Uterus (tissue), 4 donors: ENCODE results near the gene RBM41. TPM values are rescaled to one million over a fixed set of nuclear protein-coding genes. Genes with fewer than 3 reads are reported as not detected.

Source experiments
- DNase-seq, 2 donors: peaks; one replicate each; pipeline ENCODE4 v3.0.0-alpha.2; 2019 to 2020
- H3K27ac ChIP-seq, 2 donors: fragments of 200-600 bp; sonication (generic); 1 replicate in 1 of 2; 2 replicates in 1 of 2; pipeline ENCODE4 v1.5.1; 2016 to 2018
- H3K27me3 ChIP-seq, 2 donors: fragments of 200-600 bp; sonication (generic); one replicate each; pipeline ENCODE4 v1.5.1; 2018 to 2019; ENCODE audit warnings: control low read depth in 1 of 2
- H3K36me3 ChIP-seq, 2 donors: fragments of 200-600 bp; sonication (generic); one replicate each; pipeline ENCODE4 v1.5.1; 2019; ENCODE audit warnings: control low read depth in 1 of 2
- H3K4me1 ChIP-seq, 2 donors: fragments of 200-600 bp; sonication (generic); one replicate each; pipeline ENCODE4 v1.5.1; 2018 to 2019; ENCODE audit warnings: control low read depth in 1 of 2
- H3K4me3 ChIP-seq, 2 donors: fragments of 200-600 bp; sonication (generic); 1 replicate in 1 of 2; 2 replicates in 1 of 2; pipeline ENCODE4 v1.5.1; 2018 to 2019; ENCODE audit warnings: mild to moderate bottlenecking in 1 of 2
- H3K9me3 ChIP-seq, 2 donors: fragments of 200-600 bp; sonication (generic); one replicate each; pipeline ENCODE4 v1.5.1; 2019; ENCODE audit warnings: control low read depth in 1 of 2
- CTCF ChIP-seq, 4 experiments: fragments of 200-600 bp in 2 of 4; fragments of 450-650 bp in 2 of 4; sonication (generic) in 2 of 4; IDR thresholded peaks; one replicate each; pipeline ENCODE4 v1.5.1; 2016 to 2019; ENCODE audit warnings: antibody characterized with exemption in 4 of 4, mild to moderate bottlenecking in 2 of 4, moderate library complexity in 1 of 4
- POLR2A ChIP-seq, 2 donors: fragments of 450-650 bp; IDR thresholded peaks; one replicate each; pipeline ENCODE4 v1.6.1; 2016; ENCODE audit warnings: antibody characterized with exemption in 2 of 2, mild to moderate bottlenecking in 1 of 2, moderate library complexity in 1 of 2
- intact Hi-C: fragments of 100-400 bp; cut with DNase I; formaldehyde crosslinking; loops from one replicate; pipeline ENCODE4 v1.15.1; 2023; ENCODE audit warnings: low total_unique reads
- total RNA-seq, 4 donors: library from RNA; depleted of rRNA in 3 of 4; stranded (reverse); fragments of >200 nt in 3 of 4; gene quantifications; one replicate each; pipeline versions ENCODE4 v1.1.0 to v1.2.4, GENCODE V29; 2014 to 2023
- donor health status: DM: yes; HTN: yes; CAD: no.

The RBM41 gene
- total RNA-seq, 4 donors from 2014 or later, result 13.5 to 115 (median 24.5) TPM

- Histone ChIP-seq H3K9me3 (no peaks in the 10 kb centered on the region), H3K27me3 (peaks cover 0 to 6% of the 10 kb centered on the region in 2 donors), H3K4me1 (no peaks in the 10 kb centered on the region), H3K27ac (no peak overlapping the region), H3K36me3 (no peaks in the 10 kb centered on the region), H3K4me3 (no peak overlapping the region)
- TF ChIP-seq CTCF (IDR thresholded peaks at IDR 0.05) (peak in 3 of 4 experiments; percentile 12 to 31 (median 28)), POLR2A (IDR thresholded peaks at IDR 0.05) (no peak)
- intact Hi-C loops, result no loop called here
- no peak for DNase-seq
Measured at GRCh38 chrX:107025545-107025944, 93.1 kb downstream of the RBM41 start.

GRCh38 chrX:107014936-107015335 is 103.7 kb downstream of the RBM41 start:
- no peak overlapping the region for H3K4me3 ChIP-seq

More at GRCh38 chrX:107014936-107015335, 103.7 kb downstream of the RBM41 start:
- Histone ChIP-seq H3K9me3 (no peaks in the 10 kb centered on the region), H3K36me3 (no peaks in the 10 kb centered on the region), H3K27ac (no peak overlapping the region), H3K27me3 (no peaks in the 10 kb centered on the region), H3K4me1 (no peaks in the 10 kb centered on the region)
- no peak for TF ChIP-seq POLR2A (IDR thresholded peaks at IDR 0.05)
- no peak for TF ChIP-seq CTCF (IDR thresholded peaks at IDR 0.05)
- intact Hi-C loops, result no loop called here
- no peak for DNase-seq

Other genes with a start within 250 kb of the RBM41 start
- not detected for gene RIPPLY1, start 215.5 kb downstream of the RBM41 start, total RNA-seq
- gene CLDN2, start 198.4 kb downstream of the RBM41 start, total RNA-seq, result 1 to 10 TPM in 1 of 4 donors, not detected in 3; 1.4 TPM
- 10 to 100 TPM; 15.3 to 44.9 (median 24.1) TPM for gene MORC4, start 118.6 kb downstream of the RBM41 start, total RNA-seq
- 10 to 100 TPM in 1 of 4 donors, 1 to 10 TPM in 2, not detected in 1; 4.4 to 17.7 (median 5.4) TPM for gene NUP62CL, start 87.6 kb upstream of the RBM41 start, total RNA-seq
- gene DNAAF6, start 87.8 kb upstream of the RBM41 start, total RNA-seq, result under 1 TPM in 1 of 4 donors, not detected in 3; 0.48 TPM